ENCODE data around the gene ST8SIA1.

- TF ChIP-seq CTCF (IDR thresholded peaks at IDR 0.05) = no peak
- TF ChIP-seq POLR2A (IDR thresholded peaks at IDR 0.05) = no peak
These were observed 106.3 kb downstream of the ST8SIA1 start for GRCh38 chr12:22228022-22228875.
